HG03095 (cell line): Measurements from ENCODE around the gene IL17F.

Source experiments
- ATAC-seq: cut with Tn5 transposase; IDR thresholded peaks from one replicate; pipeline ENCODE4 v1.9.1; 2021; ENCODE audit warnings: moderate library complexity; ENCODE audit not compliant: unreplicated experiment

The IL17F gene

GRCh38 chr6:52195886-52196285 lies 48.4 kb downstream of the IL17F start:
- ATAC-seq = no peak

- no peak for ATAC-seq
Measured at GRCh38 chr6:52191824-52192223, 52.5 kb downstream of the IL17F start.

- ATAC-seq = no peak
Measured at GRCh38 chr6:52190409-52190808, 53.9 kb downstream of the IL17F start.

- ATAC-seq = no peak
Measured at GRCh38 chr6:52189974-52190373, 54.3 kb downstream of the IL17F start.

GRCh38 chr6:52187098-52187497 lies 57.2 kb downstream of the IL17F start:
- no peak for ATAC-seq
